Measurements from ENCODE around the gene SMCO3. TPM values are rescaled to one million over a fixed set of nuclear protein-coding genes. Genes with fewer than 3 reads are reported as not detected.
A peak's percentile ranks its signal among the peaks of the same experiment; 100 is the strongest.

The SMCO3 gene
- total and polyA plus RNA-seq, 10 of the 15 experiments (the other 5 are each of a cell fraction or from before 2014, with no cell fraction given), result 0.05 to 0.35 (median 0.10) TPM; not detected in 6

DNA sequence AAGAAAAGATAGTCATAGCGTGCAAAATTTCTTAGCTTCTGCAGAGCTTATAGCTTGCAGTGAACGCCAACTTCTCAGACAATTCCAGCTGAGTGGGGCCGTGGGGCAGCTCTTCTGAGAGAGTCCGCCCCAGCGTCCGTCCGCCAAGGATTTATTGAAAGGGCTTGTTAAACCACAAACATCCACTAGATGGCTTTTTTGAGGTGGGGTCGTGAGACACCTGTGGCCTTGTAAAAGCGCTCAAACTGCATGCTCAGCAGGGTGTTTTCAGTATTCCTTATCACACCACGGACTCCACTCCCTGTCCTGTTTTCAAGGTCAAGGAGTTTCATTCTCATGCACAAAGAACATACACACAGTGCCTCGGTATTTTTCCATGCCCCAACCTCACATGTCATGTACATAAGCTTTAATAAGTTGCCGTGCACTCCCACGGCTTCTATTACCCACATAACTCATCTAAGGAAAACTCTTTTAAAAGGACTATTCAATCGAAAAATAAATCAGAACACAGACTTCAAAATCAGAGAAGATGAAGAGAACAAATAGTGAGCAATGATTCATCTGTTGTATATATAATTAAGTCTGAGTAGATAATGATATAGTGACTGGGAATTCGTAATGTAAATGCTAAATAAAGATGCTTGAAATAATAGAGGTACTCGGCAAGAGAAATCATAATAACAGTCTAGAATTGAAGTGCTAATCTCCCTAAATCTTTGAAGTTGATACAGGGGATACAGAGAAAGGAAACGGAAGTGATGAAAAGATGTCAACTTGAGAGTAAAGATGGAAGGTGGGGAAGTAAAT, 57.4 kb downstream of the SMCO3 start:
- H3K27me3 ChIP-seq (replicated peaks in 1 of 2; ENCODE audit: control insufficient read depth in 2 of 2, insufficient read depth in 2 of 2, low read length in 1 of 2), result no peaks in the 10 kb centered on the region
- intact Hi-C loops (cut with micrococcal nuclease; ENCODE audit: unreplicated experiment), result no loop called here
- H3K4me1 ChIP-seq (ENCODE audit: control insufficient read depth, insufficient read depth, low read length), result no peaks in the 10 kb centered on the region
- H3K9ac ChIP-seq (ENCODE audit: control insufficient read depth, insufficient read depth, low read length), result no peak overlapping the region
- WGBS (ENCODE audit: insufficient coverage, insufficient replicate concordance, low lambda C conversion rate, missing lambda C conversion rate), result 59% methylated on average over 17 of the region's 17 CpGs
- no peak for TF ChIP-seq MEF2B (IDR thresholded peaks at IDR 0.05; ENCODE audit: partially characterized antibody, poor library complexity, severe bottlenecking)
- TF ChIP-seq, protein P1, sequence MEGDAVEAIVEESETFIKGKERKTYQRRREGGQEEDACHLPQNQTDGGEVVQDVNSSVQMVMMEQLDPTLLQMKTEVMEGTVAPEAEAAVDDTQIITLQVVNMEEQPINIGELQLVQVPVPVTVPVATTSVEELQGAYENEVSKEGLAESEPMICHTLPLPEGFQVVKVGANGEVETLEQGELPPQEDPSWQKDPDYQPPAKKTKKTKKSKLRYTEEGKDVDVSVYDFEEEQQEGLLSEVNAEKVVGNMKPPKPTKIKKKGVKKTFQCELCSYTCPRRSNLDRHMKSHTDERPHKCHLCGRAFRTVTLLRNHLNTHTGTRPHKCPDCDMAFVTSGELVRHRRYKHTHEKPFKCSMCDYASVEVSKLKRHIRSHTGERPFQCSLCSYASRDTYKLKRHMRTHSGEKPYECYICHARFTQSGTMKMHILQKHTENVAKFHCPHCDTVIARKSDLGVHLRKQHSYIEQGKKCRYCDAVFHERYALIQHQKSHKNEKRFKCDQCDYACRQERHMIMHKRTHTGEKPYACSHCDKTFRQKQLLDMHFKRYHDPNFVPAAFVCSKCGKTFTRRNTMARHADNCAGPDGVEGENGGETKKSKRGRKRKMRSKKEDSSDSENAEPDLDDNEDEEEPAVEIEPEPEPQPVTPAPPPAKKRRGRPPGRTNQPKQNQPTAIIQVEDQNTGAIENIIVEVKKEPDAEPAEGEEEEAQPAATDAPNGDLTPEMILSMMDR (IDR thresholded peaks at IDR 0.05 in 2 of 3, conservative IDR thresholded peaks at IDR 0.05 in 1 of 3; ENCODE audit: control insufficient read depth in 2 of 3, extremely low read depth in 1 of 3, insufficient read depth in 1 of 3, low read depth in 3 of 3, low read length in 3 of 3), result peak in 2 of 3 experiments; percentile 6 to 16; a peak in 1 of 6 replicates
- peak; percentile 42; the same call in 1 of the 2 replicates for TF ChIP-seq RUNX3 (IDR thresholded peaks at IDR 0.05; ENCODE audit: low read length)
- peaks cover 0 to 5% of the 10 kb centered on the region in 2 experiments; a peak in 1 of 4 replicates for H3K36me3 ChIP-seq (ENCODE audit: control insufficient read depth in 2 of 2, insufficient read depth in 2 of 2, low read length in 1 of 2)
- no peak overlapping the region for H3K4me2 ChIP-seq (ENCODE audit: control insufficient read depth, insufficient read depth)
- ChIA-PET SMC1A (ENCODE audit: uncharacterized antibody, unreplicated experiment) (interaction anchor here (0.6 kb wide), 1 partner anchor 14 kb away, joined by 3 read pairs; a partner anchor contains a TSS), RAD21 (ENCODE audit: unreplicated experiment) (no interaction called here), POLR2A (no interaction called here), CTCF (interaction anchor here (0.7 to 0.8 kb wide), 2 partner anchors 18 to 49 kb away, joined by 3 to 4 read pairs; a partner anchor contains a TSS)
- no peak overlapping the region for H2AFZ ChIP-seq (ENCODE audit: control insufficient read depth, low read depth, low read length)
- H3K79me2 ChIP-seq (ENCODE audit: control insufficient read depth, insufficient read depth, low read length), result no peaks in the 10 kb centered on the region
- FAIRE-seq (no peak), DNase-seq (ENCODE audit: low read depth, low spot score) (no peak), ATAC-seq (no peak)
- no TSS peak for BruUV-seq (replicated peaks)
- no peak overlapping the region for H3K4me3 ChIP-seq
- H4K20me1 ChIP-seq (ENCODE audit: control insufficient read depth, insufficient read depth), result no peaks in the 10 kb centered on the region
- peaks cover 3% of the 10 kb centered on the region; the same call in 2 of the 3 replicates for H3K9me3 ChIP-seq (replicated peaks; ENCODE audit: control insufficient read depth, insufficient read depth, low read length)
- H3K27ac ChIP-seq (ENCODE audit: control insufficient read depth, insufficient read depth), result no peak overlapping the region
- in situ Hi-C loops (cut with MboI), result loop anchor here (25.0 kb wide), 1 partner anchor 1881 kb away; no protein-coding TSS in a partner anchor

Other genes with a start within 250 kb of the SMCO3 start
Only the 7 nearest of the 9 such genes appear.
- 0.11 and 0.16 TPM in 2 replicates for gene GUCY2C, start 117.6 kb downstream of the SMCO3 start, total RNA-seq (2014; rRNA removed)
- 0.09 and 0.18 TPM in 2 replicates for gene GUCY2C, start 117.6 kb downstream of the SMCO3 start, total RNA-seq (2014; rRNA removed; fragmentation: Illumina TruSeq; extraction: Trizol)
- 0.08 TPM in 1 of 2 replicates, not detected in the other for gene GUCY2C, start 117.6 kb downstream of the SMCO3 start, total RNA-seq (2021)
- 0.19 and 0.27 TPM in 2 replicates for gene GUCY2C, start 117.6 kb downstream of the SMCO3 start, polyA plus RNA-seq (2011; rRNA removed)
- 0.10 and 0.15 TPM in 2 replicates for gene GUCY2C, start 117.6 kb downstream of the SMCO3 start, polyA plus RNA-seq (2014; fragmentation: Illumina TruSeq; extraction: Trizol)
- under 1 TPM; 0.57 to 0.60 TPM for gene GUCY2C, start 117.6 kb downstream of the SMCO3 start, polyA plus RNA-seq (2014; fragmentation: Nextera tagmentation; extraction: Ambion mirVana)
- gene GUCY2C, start 117.6 kb downstream of the SMCO3 start, polyA plus RNA-seq (2014; rRNA removed), result 0.12 and 0.16 TPM in 2 replicates
- gene GUCY2C, start 117.6 kb downstream of the SMCO3 start, polyA plus RNA-seq (2016; fragmentation: Nextera tagmentation; extraction: Ambion mirVana), result under 1 TPM; 0.42 to 0.44 TPM
- gene WBP11, start 10.7 kb downstream of the SMCO3 start, total RNA-seq (2014; rRNA removed), result 10.0 and 11.5 TPM in 2 replicates
- 34.3 and 39.4 TPM in 2 replicates for gene WBP11, start 10.7 kb downstream of the SMCO3 start, total RNA-seq (2014; rRNA removed; fragmentation: Illumina TruSeq; extraction: Trizol)
- gene WBP11, start 10.7 kb downstream of the SMCO3 start, total RNA-seq (2021), result 76.5 and 77.6 TPM in 2 replicates
- 10.6 and 15.9 TPM in 2 replicates for gene WBP11, start 10.7 kb downstream of the SMCO3 start, polyA plus RNA-seq (2011; rRNA removed)
- gene WBP11, start 10.7 kb downstream of the SMCO3 start, polyA plus RNA-seq (2014; fragmentation: Illumina TruSeq; extraction: Trizol), result 60.3 and 80.9 TPM in 2 replicates
- gene WBP11, start 10.7 kb downstream of the SMCO3 start, polyA plus RNA-seq (2014; fragmentation: Nextera tagmentation; extraction: Ambion mirVana), result 10 to 100 TPM; 17.5 to 18.9 TPM
- 13.4 and 18.0 TPM in 2 replicates for gene WBP11, start 10.7 kb downstream of the SMCO3 start, polyA plus RNA-seq (2014; rRNA removed)
- gene WBP11, start 10.7 kb downstream of the SMCO3 start, polyA plus RNA-seq (2016; fragmentation: Nextera tagmentation; extraction: Ambion mirVana), result 100 to 1,000 TPM; 102 to 107 TPM
- gene C12orf60, start 10.5 kb downstream of the SMCO3 start, total RNA-seq (2014; rRNA removed), result 2.0 and 2.7 TPM in 2 replicates
- gene C12orf60, start 10.5 kb downstream of the SMCO3 start, total RNA-seq (2014; rRNA removed; fragmentation: Illumina TruSeq; extraction: Trizol), result 2.9 and 3.1 TPM in 2 replicates
- 1.8 TPM in 2 replicates for gene C12orf60, start 10.5 kb downstream of the SMCO3 start, total RNA-seq (2021)
- 2.3 and 4.5 TPM in 2 replicates for gene C12orf60, start 10.5 kb downstream of the SMCO3 start, polyA plus RNA-seq (2011; rRNA removed)
- gene C12orf60, start 10.5 kb downstream of the SMCO3 start, polyA plus RNA-seq (2014; fragmentation: Illumina TruSeq; extraction: Trizol), result 3.1 and 3.5 TPM in 2 replicates
- 1 to 10 TPM; 5.7 to 7.2 TPM for gene C12orf60, start 10.5 kb downstream of the SMCO3 start, polyA plus RNA-seq (2014; fragmentation: Nextera tagmentation; extraction: Ambion mirVana)
- 1.9 and 2.6 TPM in 2 replicates for gene C12orf60, start 10.5 kb downstream of the SMCO3 start, polyA plus RNA-seq (2014; rRNA removed)
- gene C12orf60, start 10.5 kb downstream of the SMCO3 start, polyA plus RNA-seq (2016; fragmentation: Nextera tagmentation; extraction: Ambion mirVana), result 1 to 10 TPM; 3.7 to 4.6 TPM
- gene ART4, start 29.3 kb upstream of the SMCO3 start, total RNA-seq (2014; rRNA removed), result not detected in 2 replicates
- gene ART4, start 29.3 kb upstream of the SMCO3 start, total RNA-seq (2014; rRNA removed; fragmentation: Illumina TruSeq; extraction: Trizol), result not detected in 2 replicates
- gene ART4, start 29.3 kb upstream of the SMCO3 start, total RNA-seq (2021), result not detected in 2 replicates
- not detected in 2 replicates for gene ART4, start 29.3 kb upstream of the SMCO3 start, polyA plus RNA-seq (2011; rRNA removed)
- not detected in 2 replicates for gene ART4, start 29.3 kb upstream of the SMCO3 start, polyA plus RNA-seq (2014; fragmentation: Illumina TruSeq; extraction: Trizol)
- under 1 TPM in 1 of 2 experiments, not detected in 1; 0.02 TPM for gene ART4, start 29.3 kb upstream of the SMCO3 start, polyA plus RNA-seq (2014; fragmentation: Nextera tagmentation; extraction: Ambion mirVana)
- gene ART4, start 29.3 kb upstream of the SMCO3 start, polyA plus RNA-seq (2014; rRNA removed), result not detected in 2 replicates
- not detected for gene ART4, start 29.3 kb upstream of the SMCO3 start, polyA plus RNA-seq (2016; fragmentation: Nextera tagmentation; extraction: Ambion mirVana)
- not detected in 2 replicates for gene MGP, start 71.7 kb upstream of the SMCO3 start, total RNA-seq (2014; rRNA removed)
- gene MGP, start 71.7 kb upstream of the SMCO3 start, total RNA-seq (2014; rRNA removed; fragmentation: Illumina TruSeq; extraction: Trizol), result not detected in 2 replicates
- 0.58 and 1.2 TPM in 2 replicates for gene MGP, start 71.7 kb upstream of the SMCO3 start, total RNA-seq (2021)
- gene MGP, start 71.7 kb upstream of the SMCO3 start, polyA plus RNA-seq (2011; rRNA removed), result not detected in 2 replicates
- not detected in 2 replicates for gene MGP, start 71.7 kb upstream of the SMCO3 start, polyA plus RNA-seq (2014; fragmentation: Illumina TruSeq; extraction: Trizol)
- gene MGP, start 71.7 kb upstream of the SMCO3 start, polyA plus RNA-seq (2014; fragmentation: Nextera tagmentation; extraction: Ambion mirVana), result not detected
- gene MGP, start 71.7 kb upstream of the SMCO3 start, polyA plus RNA-seq (2014; rRNA removed), result not detected in 2 replicates
- under 1 TPM in 1 of 2 experiments, not detected in 1; 0.21 TPM for gene MGP, start 71.7 kb upstream of the SMCO3 start, polyA plus RNA-seq (2016; fragmentation: Nextera tagmentation; extraction: Ambion mirVana)
- 1.0 and 1.6 TPM in 2 replicates for gene ERP27, start 124.4 kb upstream of the SMCO3 start, total RNA-seq (2014; rRNA removed)
- 1.5 and 1.8 TPM in 2 replicates for gene ERP27, start 124.4 kb upstream of the SMCO3 start, total RNA-seq (2014; rRNA removed; fragmentation: Illumina TruSeq; extraction: Trizol)
- gene ERP27, start 124.4 kb upstream of the SMCO3 start, total RNA-seq (2021), result 0.93 and 1.1 TPM in 2 replicates
- gene ERP27, start 124.4 kb upstream of the SMCO3 start, polyA plus RNA-seq (2011; rRNA removed), result 2.0 and 2.1 TPM in 2 replicates
- gene ERP27, start 124.4 kb upstream of the SMCO3 start, polyA plus RNA-seq (2014; fragmentation: Illumina TruSeq; extraction: Trizol), result 1.5 and 2.4 TPM in 2 replicates
- gene ERP27, start 124.4 kb upstream of the SMCO3 start, polyA plus RNA-seq (2014; fragmentation: Nextera tagmentation; extraction: Ambion mirVana), result 1 to 10 TPM in 1 of 2 experiments, under 1 TPM in 1; 0.91 to 1.3 TPM
- gene ERP27, start 124.4 kb upstream of the SMCO3 start, polyA plus RNA-seq (2014; rRNA removed), result 0.90 and 1.5 TPM in 2 replicates
- gene ERP27, start 124.4 kb upstream of the SMCO3 start, polyA plus RNA-seq (2016; fragmentation: Nextera tagmentation; extraction: Ambion mirVana), result 1 to 10 TPM in 1 of 2 experiments, under 1 TPM in 1; 0.95 to 1.7 TPM
- gene ARHGDIB, start 147.4 kb upstream of the SMCO3 start, total RNA-seq (2014; rRNA removed), result 916 and 989 TPM in 2 replicates
- gene ARHGDIB, start 147.4 kb upstream of the SMCO3 start, total RNA-seq (2014; rRNA removed; fragmentation: Illumina TruSeq; extraction: Trizol), result 1,126 and 1,183 TPM in 2 replicates
- gene ARHGDIB, start 147.4 kb upstream of the SMCO3 start, total RNA-seq (2021), result 793 and 796 TPM in 2 replicates
- gene ARHGDIB, start 147.4 kb upstream of the SMCO3 start, polyA plus RNA-seq (2011; rRNA removed), result 1,451 and 1,700 TPM in 2 replicates
- gene ARHGDIB, start 147.4 kb upstream of the SMCO3 start, polyA plus RNA-seq (2014; fragmentation: Illumina TruSeq; extraction: Trizol), result 2,158 and 2,397 TPM in 2 replicates
- gene ARHGDIB, start 147.4 kb upstream of the SMCO3 start, polyA plus RNA-seq (2014; fragmentation: Nextera tagmentation; extraction: Ambion mirVana), result 1,000 to 10,000 TPM; 2,339 to 2,849 TPM
- 954 and 1,483 TPM in 2 replicates for gene ARHGDIB, start 147.4 kb upstream of the SMCO3 start, polyA plus RNA-seq (2014; rRNA removed)
- gene ARHGDIB, start 147.4 kb upstream of the SMCO3 start, polyA plus RNA-seq (2016; fragmentation: Nextera tagmentation; extraction: Ambion mirVana), result 1,000 to 10,000 TPM; 1,165 to 1,209 TPM